ENCODE measurements around the gene PDLIM1.

- TF ChIP-seq SFPQ (IDR thresholded peaks at IDR 0.05; ENCODE audit: low read depth, low read length), result no peak
- no peak for TF ChIP-seq C11orf30 (IDR thresholded peaks at IDR 0.05; ENCODE audit: low read depth)
Measured at GRCh38 chr10:95296764-95297163, 6.0 kb upstream of the PDLIM1 start.

Data from K562 (cell line).